ENCODE results near the gene CBX3. TPM values are rescaled to one million over a fixed set of nuclear protein-coding genes. Genes with fewer than 3 reads are reported as not detected.

The CBX3 gene
- total RNA-seq, 1 donor from 2014 or later = 225 TPM

DNA sequence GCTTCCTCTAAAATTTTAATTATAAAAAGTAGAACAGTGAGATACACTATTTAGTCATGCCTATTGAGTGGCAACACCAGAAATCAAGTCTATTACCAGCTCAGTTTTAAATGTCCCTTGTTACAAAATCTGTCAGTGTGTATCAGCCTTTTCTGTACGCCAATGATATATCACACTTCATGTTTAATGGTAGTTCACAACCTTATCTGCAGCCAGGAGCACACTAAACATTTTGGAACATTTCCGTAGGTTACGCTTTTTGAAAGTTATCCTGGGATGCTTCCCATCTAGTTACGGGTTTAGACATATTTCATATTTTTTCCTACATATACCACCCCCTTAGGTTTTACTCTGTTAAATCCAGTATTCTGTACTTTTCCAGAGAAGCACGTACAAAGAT lies 6.4 kb upstream of the CBX3 start:
- H3K27me3 Mint-ChIP-seq (ENCODE audit: low read depth) = no peaks in the 10 kb centered on the region
- no peak for DNase-seq (ENCODE audit: low spot score in 2 of 2, unreplicated experiment in 2 of 2)
- peaks cover 54% of the 10 kb centered on the region for H3K4me1 Mint-ChIP-seq
- H3K9me3 Mint-ChIP-seq = no peaks in the 10 kb centered on the region
- H3K36me3 Mint-ChIP-seq = peaks cover 61% of the 10 kb centered on the region
- peak overlapping the region; percentile 27 for H3K27ac Mint-ChIP-seq
- H3K4me3 Mint-ChIP-seq = no peak overlapping the region
- TF ChIP-seq, protein P1, sequence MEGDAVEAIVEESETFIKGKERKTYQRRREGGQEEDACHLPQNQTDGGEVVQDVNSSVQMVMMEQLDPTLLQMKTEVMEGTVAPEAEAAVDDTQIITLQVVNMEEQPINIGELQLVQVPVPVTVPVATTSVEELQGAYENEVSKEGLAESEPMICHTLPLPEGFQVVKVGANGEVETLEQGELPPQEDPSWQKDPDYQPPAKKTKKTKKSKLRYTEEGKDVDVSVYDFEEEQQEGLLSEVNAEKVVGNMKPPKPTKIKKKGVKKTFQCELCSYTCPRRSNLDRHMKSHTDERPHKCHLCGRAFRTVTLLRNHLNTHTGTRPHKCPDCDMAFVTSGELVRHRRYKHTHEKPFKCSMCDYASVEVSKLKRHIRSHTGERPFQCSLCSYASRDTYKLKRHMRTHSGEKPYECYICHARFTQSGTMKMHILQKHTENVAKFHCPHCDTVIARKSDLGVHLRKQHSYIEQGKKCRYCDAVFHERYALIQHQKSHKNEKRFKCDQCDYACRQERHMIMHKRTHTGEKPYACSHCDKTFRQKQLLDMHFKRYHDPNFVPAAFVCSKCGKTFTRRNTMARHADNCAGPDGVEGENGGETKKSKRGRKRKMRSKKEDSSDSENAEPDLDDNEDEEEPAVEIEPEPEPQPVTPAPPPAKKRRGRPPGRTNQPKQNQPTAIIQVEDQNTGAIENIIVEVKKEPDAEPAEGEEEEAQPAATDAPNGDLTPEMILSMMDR (IDR thresholded peaks at IDR 0.05; ENCODE audit: unreplicated experiment) = no peak

DNA sequence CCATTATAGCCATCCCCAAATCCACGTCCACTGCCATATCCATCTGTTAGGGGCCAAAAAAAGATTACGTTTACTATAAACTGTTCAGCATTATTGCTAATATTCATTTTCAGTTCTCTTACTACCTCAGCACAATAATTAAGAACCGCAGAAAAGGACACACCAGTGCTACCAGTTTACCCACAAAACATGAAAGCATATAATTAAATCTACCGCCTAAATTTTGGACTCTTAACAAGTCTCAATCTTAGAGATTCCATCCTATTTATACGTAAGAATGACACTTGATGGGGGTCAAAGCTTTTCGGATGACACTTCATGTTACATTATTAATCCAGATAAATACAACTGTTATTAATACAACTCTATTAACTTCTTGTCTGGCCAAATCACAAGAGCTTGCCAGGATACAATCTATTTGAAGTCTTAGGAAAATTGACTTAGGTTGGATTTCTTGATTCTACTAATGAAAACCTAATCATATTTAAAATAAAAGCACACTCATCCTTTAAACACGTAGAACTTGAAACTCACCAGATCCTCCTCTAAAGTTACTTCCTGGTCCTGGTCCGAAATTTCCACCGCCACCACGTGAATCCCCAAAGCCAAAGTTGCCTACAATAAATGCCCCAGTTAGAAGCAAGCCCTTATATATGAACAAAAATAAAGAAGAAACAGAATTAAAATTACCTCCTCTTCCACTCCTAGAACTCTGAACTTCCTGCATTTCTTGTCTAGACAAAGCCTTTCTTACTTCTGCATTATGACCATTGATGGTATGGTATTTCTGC lies 5.5 kb upstream of the CBX3 start:
- peak overlapping the region; percentile 60 for H3K4me3 Mint-ChIP-seq
- no peak for DNase-seq (ENCODE audit: low spot score in 2 of 2, unreplicated experiment in 2 of 2)
- peaks cover 53% of the 10 kb centered on the region for H3K4me1 Mint-ChIP-seq
- H3K9me3 Mint-ChIP-seq = no peaks in the 10 kb centered on the region
- peaks cover 52% of the 10 kb centered on the region for H3K36me3 Mint-ChIP-seq
- peak overlapping the region; percentile 84 for H3K27ac Mint-ChIP-seq
- no peaks in the 10 kb centered on the region for H3K27me3 Mint-ChIP-seq (ENCODE audit: low read depth)
- TF ChIP-seq, protein P1 (IDR thresholded peaks at IDR 0.05; ENCODE audit: unreplicated experiment) = no peak

DNA sequence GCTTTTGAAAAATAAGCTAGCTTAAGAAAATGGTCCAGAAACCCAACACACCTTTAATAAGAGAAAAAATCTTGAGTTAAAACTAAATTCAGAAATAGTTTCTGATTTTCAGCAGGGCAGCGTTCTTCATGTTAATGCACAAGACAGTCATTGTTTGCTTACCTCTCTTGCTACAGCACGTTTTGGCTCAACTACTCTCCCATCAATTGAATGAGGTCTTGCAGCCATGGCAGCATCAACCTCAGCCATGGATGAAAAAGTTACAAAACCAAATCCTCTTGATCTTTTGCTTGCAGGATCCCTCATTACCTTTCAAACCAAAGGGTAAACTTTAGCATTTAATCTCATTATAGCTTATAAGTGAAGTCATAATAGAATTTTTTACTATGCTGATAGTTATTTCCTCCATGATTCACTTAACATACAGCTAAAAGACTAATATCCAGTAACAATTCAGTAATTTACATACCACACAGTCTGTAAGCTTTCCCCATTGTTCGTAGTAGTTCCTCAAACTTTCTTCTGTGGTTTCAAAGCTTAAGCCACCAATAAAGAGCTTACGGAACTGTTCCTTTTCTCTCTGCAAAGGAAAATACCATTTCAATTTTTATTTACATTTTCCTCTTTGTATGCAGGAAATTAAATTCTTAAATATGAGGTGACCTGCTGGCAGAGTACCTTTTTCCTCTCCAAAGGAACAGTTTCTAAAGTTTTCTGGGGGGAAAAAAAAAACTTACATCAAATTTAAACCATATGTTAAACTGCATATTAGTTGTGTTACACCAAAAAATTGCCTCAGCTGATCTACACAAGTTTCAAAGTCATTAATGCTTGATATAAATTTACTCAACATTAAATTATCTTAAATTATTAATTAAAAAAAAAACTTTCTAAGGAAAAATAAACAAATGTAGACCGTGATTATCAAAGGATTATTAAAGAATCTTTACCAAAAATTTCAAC lies 4.1 kb upstream of the CBX3 start:
- TF ChIP-seq, protein P1 (IDR thresholded peaks at IDR 0.05; ENCODE audit: unreplicated experiment) = no peak
- Mint-ChIP-seq H3K4me3 (peak overlapping the region; percentile 99), H3K27ac (peak overlapping the region; percentile 84), H3K4me1 (peaks cover 48% of the 10 kb centered on the region), H3K36me3 (peaks cover 45% of the 10 kb centered on the region), H3K27me3 (ENCODE audit: low read depth) (no peaks in the 10 kb centered on the region), H3K9me3 (no peaks in the 10 kb centered on the region)
- no peak for DNase-seq (ENCODE audit: low spot score in 2 of 2, unreplicated experiment in 2 of 2)

DNA sequence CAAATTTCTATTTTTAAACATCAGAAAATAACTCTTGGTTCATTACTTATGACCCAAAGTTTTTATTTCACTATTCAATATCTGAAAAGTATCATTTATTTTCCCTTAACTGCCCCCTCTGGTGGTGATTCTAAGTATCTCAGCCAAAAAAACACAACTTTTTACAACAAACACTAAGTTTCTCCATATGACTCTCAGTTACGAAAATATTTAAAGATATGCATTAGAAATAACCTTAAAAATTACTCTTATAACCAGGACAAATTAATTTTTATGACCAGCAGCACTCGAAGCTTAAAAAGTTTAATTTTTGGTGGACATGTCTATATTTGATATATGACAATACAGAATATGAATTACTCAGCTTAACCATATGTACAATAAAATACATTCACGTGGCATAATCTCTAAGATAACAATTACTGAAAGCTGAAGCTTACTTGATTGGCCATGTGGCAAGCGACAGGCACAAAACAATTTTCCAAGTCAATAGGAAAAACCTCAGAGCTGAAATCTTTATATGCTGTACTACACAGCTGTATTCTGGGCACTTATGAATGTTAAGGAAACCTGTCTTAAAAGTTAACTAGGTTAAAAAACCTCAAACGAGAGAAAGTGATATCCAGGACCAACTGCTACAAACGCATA lies 3.3 kb upstream of the CBX3 start:
- DNase-seq (ENCODE audit: low spot score in 2 of 2, unreplicated experiment in 2 of 2) = no peak
- peak overlapping the region; percentile 99 for H3K4me3 Mint-ChIP-seq
- TF ChIP-seq, protein P1 (IDR thresholded peaks at IDR 0.05; ENCODE audit: unreplicated experiment) = peak; percentile 98
- peaks cover 45% of the 10 kb centered on the region for H3K4me1 Mint-ChIP-seq
- H3K27ac Mint-ChIP-seq = peak overlapping the region; percentile 100
- H3K9me3 Mint-ChIP-seq = no peaks in the 10 kb centered on the region
- no peaks in the 10 kb centered on the region for H3K27me3 Mint-ChIP-seq (ENCODE audit: low read depth)
- H3K36me3 Mint-ChIP-seq = peaks cover 38% of the 10 kb centered on the region

DNA sequence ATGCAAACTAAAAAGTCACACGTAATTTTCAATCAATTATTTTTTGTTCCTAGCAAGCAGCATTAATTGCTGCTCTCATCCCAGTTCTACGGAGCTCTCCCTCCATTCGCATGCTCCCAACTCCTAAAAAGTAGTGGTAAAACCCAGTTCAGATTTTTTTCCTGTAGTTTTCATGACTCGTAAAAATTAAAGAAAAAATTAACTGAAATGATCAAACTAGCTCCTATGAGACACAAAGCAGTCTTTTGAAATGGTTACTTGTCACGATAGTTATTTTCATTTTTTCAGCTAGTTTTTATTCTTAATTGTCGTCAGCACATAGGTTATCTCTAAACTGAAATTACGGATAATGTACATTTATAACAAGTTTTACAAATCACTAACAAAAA lies 2.8 kb upstream of the CBX3 start:
- Mint-ChIP-seq H3K36me3 (peaks cover 33% of the 10 kb centered on the region), H3K27ac (peak overlapping the region; percentile 100), H3K4me3 (peak overlapping the region; percentile 99), H3K27me3 (ENCODE audit: low read depth) (no peaks in the 10 kb centered on the region), H3K4me1 (peaks cover 46% of the 10 kb centered on the region), H3K9me3 (no peaks in the 10 kb centered on the region)
- TF ChIP-seq, protein P1 (IDR thresholded peaks at IDR 0.05; ENCODE audit: unreplicated experiment) = no peak
- no peak for DNase-seq (ENCODE audit: low spot score in 2 of 2, unreplicated experiment in 2 of 2)

All from mesothelial cell of epicardium (in vitro differentiated cells).